ENCODE results near the gene TOM1L2.

TOM1L2 gene

GRCh38 chr17:18015593-18015992 lies 43.4 kb upstream of the TOM1L2 start:
- no peak for TF ChIP-seq CTCF (IDR thresholded peaks at IDR 0.05; ENCODE audit: low read depth, low read length)
- DNase-seq (ENCODE audit: extremely low read depth, low read depth) = no peak

- TF ChIP-seq CTCF (IDR thresholded peaks at IDR 0.05; ENCODE audit: low read depth, low read length) = no peak
- DNase-seq (ENCODE audit: extremely low read depth, low read depth) = no peak
Measured at GRCh38 chr17:18014006-18014405, 41.8 kb upstream of the TOM1L2 start.

- no peak for TF ChIP-seq CTCF (IDR thresholded peaks at IDR 0.05; ENCODE audit: low read depth, low read length)
- no peak for DNase-seq (ENCODE audit: extremely low read depth, low read depth)
Measured at GRCh38 chr17:18011286-18011685, 39.1 kb upstream of the TOM1L2 start.

GRCh38 chr17:18009609-18010420 lies 37.6 kb upstream of the TOM1L2 start:
- DNase-seq (ENCODE audit: extremely low read depth, low read depth) = no peak
- TF ChIP-seq CTCF (IDR thresholded peaks at IDR 0.05; ENCODE audit: low read depth, low read length) = no peak

GRCh38 chr17:18008496-18009268 lies 36.5 kb upstream of the TOM1L2 start:
- no peak for DNase-seq (ENCODE audit: extremely low read depth, low read depth)
- TF ChIP-seq CTCF (IDR thresholded peaks at IDR 0.05; ENCODE audit: low read depth, low read length) = no peak

- no peak for DNase-seq (ENCODE audit: extremely low read depth, low read depth)
- no peak for TF ChIP-seq CTCF (IDR thresholded peaks at IDR 0.05; ENCODE audit: low read depth, low read length)
Measured at GRCh38 chr17:18006495-18007239, 34.5 kb upstream of the TOM1L2 start.
